Bladder microvascular endothelial cell (primary cell): Measurements from ENCODE around the gene AMIGO2. TPM values are rescaled to one million over a fixed set of nuclear protein-coding genes. Genes with fewer than 3 reads are reported as not detected.

ENCODE experiments used
- total RNA-seq: library from RNA; depleted of rRNA; stranded (reverse); fragments of >200 nt; gene quantifications from 2 replicates; pipeline ENCODE4 v1.2.3, GENCODE V29; 2014

The AMIGO2 gene
- 1.7 and 3.2 TPM in 2 replicates for total RNA-seq

DNA sequence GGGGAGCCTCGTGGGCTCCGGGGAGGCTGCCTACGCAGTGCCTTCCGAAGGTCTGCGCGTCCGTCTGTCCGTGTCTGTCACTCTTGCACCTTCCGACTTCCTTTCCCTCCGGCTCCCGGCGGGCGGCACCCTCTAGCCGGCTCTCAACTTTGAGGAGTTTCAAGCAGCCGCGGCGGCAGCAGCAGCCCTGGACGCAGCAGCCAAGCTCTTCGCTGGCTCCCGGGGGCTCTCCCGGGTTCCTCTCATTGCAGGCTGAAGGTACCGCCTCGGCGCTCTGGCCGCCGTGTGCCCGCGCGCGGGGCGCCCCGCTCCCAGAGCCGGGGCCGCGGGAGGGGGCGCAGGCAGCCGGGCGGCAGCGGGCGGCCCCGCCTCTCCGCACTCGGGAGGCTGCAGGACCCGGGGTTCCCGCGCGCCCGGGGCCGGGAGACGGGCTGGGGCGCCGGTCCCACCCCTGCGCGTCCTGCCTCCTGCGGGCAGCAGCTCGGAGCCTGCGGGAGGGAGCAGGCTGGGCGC is at the start of gene AMIGO2, which contains the start of gene PCED1B:
AMIGO2 (minus strand) TSS at position 492 of the 513 bp plus-strand sequence. CDS start 957 bp downstream, outside the sequence.
PCED1B (plus strand) TSS at position 154 of the 513 bp plus-strand sequence. CDS start 155,443 bp downstream, outside the sequence.

Other genes starting within 250 kb of the AMIGO2 start
- 0.06 and 0.32 TPM in 2 replicates for gene PCED1B, start 338 bp downstream of the AMIGO2 start, total RNA-seq